HepG2 (cell line): Measurements from ENCODE around the gene ACVRL1. TPM values are rescaled to one million over a fixed set of nuclear protein-coding genes. Genes with fewer than 3 reads are reported as not detected.

ENCODE experiments used
- ARNT ChIP-seq: fragments of 450-650 bp; IDR thresholded peaks from 2 replicates; pipeline ENCODE4 v1.6.1; 2017
- EZH2 ChIP-seq: conservative IDR thresholded peaks from 2 replicates; pipeline ENCODE4 v1.6.1; 2012; ENCODE audit warnings: mild to moderate bottlenecking, low read depth, low read length, moderate library complexity
- NRL ChIP-seq: sonication (generic); formaldehyde crosslinking; IDR thresholded peaks from 2 replicates; pipeline ENCODE4 v1.5.0; 2020; ENCODE audit warnings: missing genetic modification reagents, mild to moderate bottlenecking, moderate library complexity, borderline replicate concordance
- STAT5B ChIP-seq: sonication (generic); formaldehyde crosslinking; IDR thresholded peaks from 2 replicates; pipeline ENCODE4 v1.4.0; 2020; ENCODE audit warnings: missing genetic modification reagents
- ZNF292 ChIP-seq: sonication (generic); formaldehyde crosslinking; IDR thresholded peaks from 2 replicates; pipeline ENCODE4 v1.8.1; 2022; ENCODE audit warnings: mild to moderate bottlenecking, low read depth, missing genetic modification reagents, borderline replicate concordance
- polyA plus RNA-seq, 8 experiments: library from polyadenylated mRNA; depleted of rRNA in 3 of 8; stranded (reverse) in 7 of 8; unstranded in 1 of 8; fragments of >200 nt; fragmentation: Illumina TruSeq in 4 of 8; extraction: Trizol in 4 of 8; gene quantifications; 2 replicates each; pipeline versions ENCODE4 v1.2.1 to v1.2.3, GENCODE V29; 2011 to 2016; ENCODE audit warnings: low read depth in 4 of 8, missing spikeins in 1 of 8, mixed read lengths in 1 of 8; ENCODE audit not compliant: insufficient read depth in 1 of 8
- total RNA-seq, 5 experiments: library from RNA; depleted of rRNA; stranded (reverse); fragments of >200 nt; fragmentation: Illumina TruSeq; extraction: Trizol; gene quantifications; 2 replicates each; pipeline ENCODE4 v1.2.3, GENCODE V29; 2016; ENCODE audit warnings: low read depth in 1 of 5
- TF ChIP-seq, protein P1 (sequence below): sonication (generic); formaldehyde crosslinking; IDR thresholded peaks from 2 replicates; pipeline ENCODE4 v1.5.0; 2020; ENCODE audit warnings: mild to moderate bottlenecking, missing genetic modification reagents, borderline replicate concordance
- TF ChIP-seq, protein P2 (sequence below): sonication (generic); formaldehyde crosslinking; IDR thresholded peaks from 2 replicates; pipeline ENCODE4 v1.4.0; 2020; ENCODE audit warnings: mild to moderate bottlenecking, low read depth, missing genetic modification reagents

The ACVRL1 gene
- total and polyA plus RNA-seq, 2 of the 13 experiments (the other 11 are each of a cell fraction or from before 2014, with no cell fraction given), result not detected

DNA sequence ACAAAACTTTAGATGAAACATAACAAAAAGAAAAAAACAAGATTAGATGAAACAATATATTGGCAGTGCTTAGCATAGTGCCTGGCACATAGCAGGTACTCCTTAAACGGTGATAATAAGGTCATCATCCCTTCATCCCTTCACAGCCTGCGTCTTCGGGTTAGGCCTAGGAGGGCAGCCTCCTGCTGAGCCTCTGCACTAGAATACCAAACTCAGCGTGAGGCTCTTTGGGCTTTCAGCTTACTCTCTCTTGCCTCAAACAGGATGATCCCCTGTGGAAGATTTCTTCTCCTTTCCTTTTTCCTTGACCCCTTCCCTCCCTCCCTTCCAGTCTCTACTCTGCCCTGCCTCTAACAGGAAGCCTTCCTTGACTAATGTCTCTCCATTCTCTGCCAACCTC, 44.4 kb upstream of the ACVRL1 start (continued):
- TF ChIP-seq, protein P1, sequence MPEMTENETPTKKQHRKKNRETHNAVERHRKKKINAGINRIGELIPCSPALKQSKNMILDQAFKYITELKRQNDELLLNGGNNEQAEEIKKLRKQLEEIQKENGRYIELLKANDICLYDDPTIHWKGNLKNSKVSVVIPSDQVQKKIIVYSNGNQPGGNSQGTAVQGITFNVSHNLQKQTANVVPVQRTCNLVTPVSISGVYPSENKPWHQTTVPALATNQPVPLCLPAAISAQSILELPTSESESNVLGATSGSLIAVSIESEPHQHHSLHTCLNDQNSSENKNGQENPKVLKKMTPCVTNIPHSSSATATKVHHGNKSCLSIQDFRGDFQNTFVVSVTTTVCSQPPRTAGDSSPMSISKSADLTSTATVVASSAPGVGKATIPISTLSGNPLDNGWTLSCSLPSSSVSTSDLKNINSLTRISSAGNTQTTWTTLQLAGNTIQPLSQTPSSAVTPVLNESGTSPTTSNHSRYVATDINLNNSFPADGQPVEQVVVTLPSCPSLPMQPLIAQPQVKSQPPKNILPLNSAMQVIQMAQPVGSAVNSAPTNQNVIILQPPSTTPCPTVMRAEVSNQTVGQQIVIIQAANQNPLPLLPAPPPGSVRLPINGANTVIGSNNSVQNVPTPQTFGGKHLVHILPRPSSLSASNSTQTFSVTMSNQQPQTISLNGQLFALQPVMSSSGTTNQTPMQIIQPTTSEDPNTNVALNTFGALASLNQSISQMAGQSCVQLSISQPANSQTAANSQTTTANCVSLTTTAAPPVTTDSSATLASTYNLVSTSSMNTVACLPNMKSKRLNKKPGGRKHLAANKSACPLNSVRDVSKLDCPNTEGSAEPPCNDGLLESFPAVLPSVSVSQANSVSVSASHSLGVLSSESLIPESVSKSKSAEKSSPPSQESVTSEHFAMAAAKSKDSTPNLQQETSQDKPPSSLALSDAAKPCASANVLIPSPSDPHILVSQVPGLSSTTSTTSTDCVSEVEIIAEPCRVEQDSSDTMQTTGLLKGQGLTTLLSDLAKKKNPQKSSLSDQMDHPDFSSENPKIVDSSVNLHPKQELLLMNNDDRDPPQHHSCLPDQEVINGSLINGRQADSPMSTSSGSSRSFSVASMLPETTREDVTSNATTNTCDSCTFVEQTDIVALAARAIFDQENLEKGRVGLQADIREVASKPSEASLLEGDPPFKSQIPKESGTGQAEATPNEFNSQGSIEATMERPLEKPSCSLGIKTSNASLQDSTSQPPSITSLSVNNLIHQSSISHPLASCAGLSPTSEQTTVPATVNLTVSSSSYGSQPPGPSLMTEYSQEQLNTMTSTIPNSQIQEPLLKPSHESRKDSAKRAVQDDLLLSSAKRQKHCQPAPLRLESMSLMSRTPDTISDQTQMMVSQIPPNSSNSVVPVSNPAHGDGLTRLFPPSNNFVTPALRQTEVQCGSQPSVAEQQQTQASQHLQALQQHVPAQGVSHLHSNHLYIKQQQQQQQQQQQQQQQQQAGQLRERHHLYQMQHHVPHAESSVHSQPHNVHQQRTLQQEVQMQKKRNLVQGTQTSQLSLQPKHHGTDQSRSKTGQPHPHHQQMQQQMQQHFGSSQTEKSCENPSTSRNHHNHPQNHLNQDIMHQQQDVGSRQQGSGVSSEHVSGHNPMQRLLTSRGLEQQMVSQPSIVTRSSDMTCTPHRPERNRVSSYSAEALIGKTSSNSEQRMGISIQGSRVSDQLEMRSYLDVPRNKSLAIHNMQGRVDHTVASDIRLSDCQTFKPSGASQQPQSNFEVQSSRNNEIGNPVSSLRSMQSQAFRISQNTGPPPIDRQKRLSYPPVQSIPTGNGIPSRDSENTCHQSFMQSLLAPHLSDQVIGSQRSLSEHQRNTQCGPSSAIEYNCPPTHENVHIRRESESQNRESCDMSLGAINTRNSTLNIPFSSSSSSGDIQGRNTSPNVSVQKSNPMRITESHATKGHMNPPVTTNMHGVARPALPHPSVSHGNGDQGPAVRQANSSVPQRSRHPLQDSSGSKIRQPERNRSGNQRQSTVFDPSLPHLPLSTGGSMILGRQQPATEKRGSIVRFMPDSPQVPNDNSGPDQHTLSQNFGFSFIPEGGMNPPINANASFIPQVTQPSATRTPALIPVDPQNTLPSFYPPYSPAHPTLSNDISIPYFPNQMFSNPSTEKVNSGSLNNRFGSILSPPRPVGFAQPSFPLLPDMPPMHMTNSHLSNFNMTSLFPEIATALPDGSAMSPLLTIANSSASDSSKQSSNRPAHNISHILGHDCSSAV (CRISPR knock-in tag), result no peak
- TF ChIP-seq, protein P2, sequence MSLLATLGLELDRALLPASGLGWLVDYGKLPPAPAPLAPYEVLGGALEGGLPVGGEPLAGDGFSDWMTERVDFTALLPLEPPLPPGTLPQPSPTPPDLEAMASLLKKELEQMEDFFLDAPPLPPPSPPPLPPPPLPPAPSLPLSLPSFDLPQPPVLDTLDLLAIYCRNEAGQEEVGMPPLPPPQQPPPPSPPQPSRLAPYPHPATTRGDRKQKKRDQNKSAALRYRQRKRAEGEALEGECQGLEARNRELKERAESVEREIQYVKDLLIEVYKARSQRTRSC (CRISPR knock-in tag), result no peak
- TF ChIP-seq EZH2 (no peak), NRL (no peak), ZNF292 (CRISPR knock-in tag) (no peak), STAT5B (CRISPR knock-in tag) (no peak), ARNT (no peak)
